GM19240 (cell line): ENCODE data around the gene EBF3.

Experiments used
- DNase-seq: peaks from one replicate; pipeline ENCODE4 v3.0.0; 2011; ENCODE audit warnings: low spot score; ENCODE audit not compliant: insufficient read length

EBF3 gene

DNA sequence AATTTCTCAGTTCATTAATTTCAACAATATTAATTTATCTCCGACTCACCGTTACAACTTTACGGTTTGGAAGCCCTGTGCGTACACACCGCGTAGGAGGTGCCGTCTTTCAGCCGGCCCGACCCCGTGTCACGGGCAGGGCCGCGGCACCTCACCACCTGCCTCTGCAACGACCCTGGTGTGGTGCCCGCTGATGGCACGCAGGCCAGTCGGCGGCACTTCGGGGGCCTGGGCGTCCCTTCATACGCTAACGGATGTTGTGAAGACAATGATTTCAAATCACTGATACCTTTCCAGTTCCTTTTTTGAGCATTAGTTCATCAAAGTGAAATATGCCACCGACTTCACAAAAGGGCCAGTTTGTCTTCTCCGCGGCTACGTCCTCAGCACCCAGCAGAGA lies 125.3 kb downstream of the EBF3 start:
- DNase-seq, result no peak

DNA sequence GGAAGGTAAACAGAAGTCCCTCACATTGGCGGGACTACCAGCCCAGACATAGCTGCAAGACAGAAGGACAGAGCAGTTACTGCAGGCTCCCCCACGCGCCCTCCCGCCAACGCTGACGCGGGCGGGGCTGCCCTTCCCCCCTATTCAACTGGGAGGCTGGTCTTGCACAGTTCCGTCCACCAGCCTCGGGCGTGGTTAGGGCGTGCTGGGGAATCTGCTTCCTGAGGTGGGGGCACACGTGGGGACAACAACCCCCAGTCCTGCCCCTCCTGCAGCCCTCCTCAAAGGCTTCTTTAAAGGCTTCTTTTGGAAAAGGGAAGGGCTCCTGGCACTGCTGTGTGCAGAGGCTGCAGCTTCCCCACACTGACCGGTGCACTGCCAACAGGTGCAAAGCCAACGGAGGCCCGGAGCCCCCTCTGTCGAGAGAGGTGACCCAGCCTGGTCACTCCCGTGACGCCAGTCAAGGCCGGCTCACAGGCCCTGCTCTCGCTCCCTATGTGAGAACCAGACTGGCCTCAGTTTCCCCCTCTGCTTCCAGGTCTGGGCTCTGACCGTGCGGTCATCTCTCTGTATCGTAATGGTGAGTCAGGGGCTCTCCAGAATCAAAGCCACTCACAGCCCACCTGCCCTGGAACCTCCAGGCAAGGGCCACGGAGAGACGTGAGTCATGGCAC lies 126.0 kb downstream of the EBF3 start:
- no peak for DNase-seq

DNA sequence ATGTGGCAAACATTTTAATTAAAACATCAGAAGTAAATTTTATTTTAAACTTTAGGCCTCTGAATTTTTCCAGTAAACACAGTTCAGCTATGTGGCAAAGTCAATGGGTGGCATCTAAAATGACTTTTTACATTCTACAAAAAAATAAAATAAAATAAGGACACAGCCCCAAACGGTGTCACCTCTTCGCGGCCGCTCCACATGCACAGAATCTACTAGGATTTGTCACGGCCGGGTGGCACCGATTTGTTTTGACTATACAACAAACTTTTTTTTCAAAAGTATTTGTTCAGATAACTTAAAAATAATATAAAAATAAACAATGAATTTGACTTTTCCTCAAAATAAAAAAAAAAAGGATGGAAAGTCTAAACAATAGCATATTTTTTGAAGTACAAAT lies 127.8 kb downstream of the EBF3 start:
- DNase-seq, result no peak

DNA sequence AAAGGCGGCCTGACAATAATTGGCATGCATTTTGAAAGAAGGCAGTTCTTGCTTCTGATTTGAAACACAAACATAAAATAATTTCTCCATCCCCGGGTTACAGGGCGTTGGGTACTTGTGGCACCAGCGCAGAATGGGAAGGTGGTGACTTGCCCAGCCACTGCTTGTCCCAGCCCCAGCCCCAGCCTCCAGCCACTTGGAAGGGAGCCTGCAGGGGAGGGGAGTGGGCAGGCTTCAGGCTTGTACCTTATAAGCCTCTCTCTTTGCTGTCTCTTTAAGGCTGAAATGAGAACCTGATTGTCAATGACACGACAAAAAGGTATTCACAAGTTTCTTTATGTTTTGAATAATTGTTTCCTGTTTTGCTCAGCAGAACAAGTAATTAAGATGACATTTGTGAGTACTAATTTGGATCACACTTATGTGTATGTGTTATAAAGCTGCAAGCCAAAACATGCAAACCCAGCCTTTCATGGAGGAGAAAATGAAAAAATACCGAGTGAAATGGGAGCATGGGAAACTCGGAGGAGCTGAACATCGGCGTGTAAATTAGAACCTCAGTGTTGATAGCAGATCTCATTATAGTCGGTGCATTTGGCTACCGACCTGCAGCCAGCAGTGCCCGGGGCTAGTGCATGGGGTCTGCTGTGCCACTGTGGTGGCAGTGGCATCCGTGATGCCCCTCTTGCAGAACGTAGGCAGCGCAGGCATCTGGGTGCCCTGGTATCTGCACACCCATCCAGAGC lies 129.9 kb downstream of the EBF3 start:
- no peak for DNase-seq

DNA sequence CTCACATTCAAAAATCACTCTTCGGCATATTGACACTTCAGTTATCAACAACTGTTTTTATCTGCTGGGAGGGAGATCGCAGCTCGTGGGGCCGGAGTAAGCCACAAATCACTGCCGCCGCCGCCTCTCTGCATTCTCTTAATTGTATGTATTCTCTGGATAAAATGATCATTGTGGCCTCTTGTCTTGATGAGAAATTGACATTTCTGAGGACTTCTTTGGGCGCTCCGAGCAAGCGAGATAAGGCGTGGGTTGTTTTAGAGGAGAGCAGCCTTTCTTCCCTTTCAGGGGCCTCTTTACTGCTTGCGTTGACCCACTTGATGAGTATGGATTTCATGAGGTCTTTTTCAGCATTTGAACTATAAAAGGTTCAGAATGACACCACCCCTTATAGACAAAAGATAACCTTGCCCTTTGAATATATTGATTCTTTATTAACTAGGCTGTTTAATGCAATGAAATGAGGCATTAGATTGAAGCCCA lies 130.6 kb downstream of the EBF3 start:
- DNase-seq, result no peak

DNA sequence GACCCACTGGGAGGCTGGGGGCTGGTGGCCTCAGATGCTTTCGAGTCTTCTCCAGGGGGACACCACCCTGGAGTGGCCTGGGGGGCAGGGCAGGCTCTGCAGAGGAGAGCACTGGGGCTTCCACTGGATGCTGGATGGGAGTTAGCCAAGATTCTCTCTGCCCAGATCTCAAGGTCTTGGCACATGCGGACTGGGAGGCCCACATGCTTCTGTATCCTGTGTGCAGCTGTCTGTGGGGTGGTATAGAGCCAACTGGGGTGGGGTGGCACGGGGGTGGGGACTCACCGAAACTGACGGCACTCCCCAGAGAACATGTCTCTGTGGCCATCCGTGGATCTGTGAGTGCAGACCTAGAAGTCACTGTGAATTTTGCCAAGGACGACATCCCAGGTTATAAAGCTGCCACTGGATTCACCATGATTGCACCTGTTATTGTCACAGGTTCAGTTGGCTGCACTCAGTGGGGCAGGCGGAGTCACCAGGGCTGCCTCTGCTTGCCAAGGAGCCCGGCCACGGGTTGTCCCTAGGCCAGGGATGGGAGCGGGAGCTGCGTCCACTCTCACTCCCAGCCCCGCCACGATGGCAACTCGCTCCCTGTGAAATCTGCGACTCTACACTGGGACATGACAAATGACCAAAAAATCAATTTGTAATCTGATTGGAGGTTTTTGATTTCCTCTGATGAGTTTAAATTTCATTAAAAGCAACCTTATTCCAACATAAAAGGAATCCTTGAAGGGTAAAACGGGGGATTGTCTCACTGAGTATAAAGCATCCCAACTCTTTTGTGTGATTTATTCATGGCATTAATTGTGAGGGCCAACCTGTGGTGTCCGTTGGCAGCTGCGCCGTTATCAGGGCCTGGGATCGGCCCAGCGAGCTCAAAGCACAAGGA lies 131.3 kb downstream of the EBF3 start:
- no peak for DNase-seq

DNA sequence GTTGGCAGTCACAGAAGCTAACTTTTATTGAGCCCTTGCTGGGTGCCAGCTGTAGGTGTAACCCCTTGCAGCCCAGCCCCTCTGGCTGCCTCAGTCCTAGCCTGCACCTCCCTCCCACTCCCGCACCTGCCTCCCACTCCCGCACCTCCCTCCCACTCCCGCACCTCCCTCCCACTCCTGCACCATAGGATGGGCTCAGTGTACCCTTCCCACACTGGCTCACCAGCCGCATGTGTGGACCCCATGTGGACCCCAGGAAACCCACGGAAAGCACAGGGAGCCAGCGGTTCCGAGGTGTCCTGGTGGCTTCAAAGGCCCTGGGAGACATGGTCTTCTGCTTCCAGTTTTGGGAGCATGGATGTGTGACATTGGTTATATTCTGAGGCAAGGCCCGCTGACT lies 132.9 kb downstream of the EBF3 start:
- DNase-seq, result no peak

DNA sequence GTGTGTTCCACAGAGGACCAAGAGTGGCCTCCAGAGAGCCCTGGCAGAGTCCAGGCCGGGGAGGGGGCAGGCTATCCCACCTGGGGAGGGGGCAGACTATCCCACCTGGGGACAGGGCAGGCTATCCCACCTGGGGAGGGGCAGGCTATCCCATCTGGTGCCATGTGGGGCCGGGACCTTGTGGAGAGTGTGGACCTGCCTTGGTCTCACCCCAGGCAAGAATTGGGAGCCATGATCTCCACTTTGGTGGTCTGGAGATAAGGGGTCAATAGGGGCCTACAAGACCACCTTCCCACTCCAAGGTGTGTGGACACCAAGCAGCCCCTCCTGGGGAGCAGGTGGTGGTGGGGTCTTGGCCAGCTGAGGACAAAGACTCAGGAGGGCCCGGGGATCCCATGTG lies 138.2 kb downstream of the EBF3 start:
- DNase-seq, result no peak

DNA sequence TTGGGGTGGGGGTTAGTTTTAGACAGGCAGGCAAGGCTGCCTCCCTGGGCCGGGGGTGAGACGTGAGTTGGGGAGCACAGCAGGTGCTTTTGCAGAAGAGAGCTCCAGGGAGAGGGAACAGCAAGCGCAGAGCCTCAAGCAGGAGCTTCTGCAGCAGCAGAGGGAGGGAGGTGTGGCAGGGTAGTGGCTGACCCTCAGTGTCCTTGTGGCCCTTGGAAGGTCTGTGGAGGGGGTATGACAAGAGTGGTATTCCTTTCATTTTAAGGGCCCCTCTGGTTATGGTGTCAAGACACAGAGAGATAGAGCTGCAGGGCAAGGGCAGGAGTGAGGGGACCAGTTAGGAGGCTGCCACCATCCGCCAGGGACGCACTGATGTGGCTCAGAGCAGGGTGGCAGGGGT lies 138.9 kb downstream of the EBF3 start:
- no peak for DNase-seq

DNA sequence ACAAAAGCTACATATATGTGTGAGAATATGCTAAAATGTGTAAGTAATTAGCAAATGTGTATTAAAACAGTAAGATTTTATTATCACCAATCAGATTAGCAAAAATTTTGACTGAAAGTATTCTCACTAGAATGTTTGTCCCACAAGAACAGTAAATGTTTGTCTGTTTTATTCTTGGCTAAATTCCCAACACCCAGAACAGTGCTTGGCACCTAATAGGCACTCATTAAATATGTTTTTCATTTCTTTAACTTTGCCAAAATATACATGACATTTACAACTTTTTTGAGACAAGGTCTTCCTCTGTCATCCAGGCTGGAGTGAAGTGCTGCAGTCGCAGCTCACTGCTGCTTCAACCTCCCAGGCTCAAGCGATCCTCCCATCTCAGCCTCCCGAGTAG lies 143.6 kb downstream of the EBF3 start:
- DNase-seq, result no peak

DNA sequence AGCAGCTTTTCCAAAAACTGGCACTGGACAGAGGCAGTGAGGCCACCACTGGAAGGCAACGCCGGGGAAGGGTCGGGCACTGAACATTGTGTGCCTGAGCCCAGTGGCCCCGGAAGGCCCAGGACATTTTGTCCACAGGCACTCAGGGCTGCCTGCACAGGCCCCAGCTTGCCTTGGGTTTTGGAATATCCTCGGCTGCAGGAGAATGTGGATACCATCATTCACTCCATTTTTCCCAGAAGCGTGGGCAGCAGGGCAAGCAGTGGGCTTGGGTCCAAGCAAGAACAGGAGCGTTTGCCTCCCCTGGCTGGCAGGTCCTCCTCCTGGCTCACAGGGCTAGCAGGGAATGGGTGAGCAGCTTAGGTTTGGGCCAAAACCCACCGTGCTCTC lies 147.4 kb downstream of the EBF3 start:
- DNase-seq, result no peak

DNA sequence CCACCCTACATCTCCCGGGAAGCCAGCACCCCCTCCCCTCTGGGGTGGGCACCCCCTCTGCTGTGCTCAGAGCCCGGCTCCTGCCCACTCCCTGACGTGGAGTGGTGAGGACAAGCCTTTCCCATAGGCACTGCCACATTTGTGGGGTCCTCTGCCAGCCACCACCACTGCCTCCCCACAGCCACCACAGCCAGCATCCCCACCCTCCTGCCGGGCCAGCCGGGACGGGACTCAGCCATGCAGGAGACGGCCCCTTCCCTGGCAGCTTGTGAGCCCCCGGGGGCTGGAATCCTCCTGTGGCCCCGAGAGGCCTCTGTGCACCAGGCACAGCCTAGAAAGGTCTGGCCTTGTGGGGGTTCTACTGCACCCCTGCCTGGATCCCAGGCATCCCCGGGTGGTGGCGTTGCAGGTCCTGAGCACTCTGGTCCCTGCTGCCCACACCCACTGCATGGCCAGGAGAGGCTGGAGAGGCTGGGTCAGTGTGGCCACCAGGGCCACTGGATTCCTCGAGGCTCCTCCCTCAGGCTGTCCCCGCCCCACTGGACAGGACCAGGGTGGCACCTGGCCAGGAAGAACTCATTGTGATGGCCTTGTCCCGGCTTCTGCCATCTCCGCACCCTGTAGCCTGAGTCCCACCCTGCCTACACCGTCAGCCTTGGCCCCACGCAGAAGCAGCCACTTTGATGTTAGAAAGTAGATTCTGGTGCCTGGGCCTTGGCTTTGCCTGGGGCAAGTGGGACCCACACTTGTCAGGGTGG lies 148.0 kb downstream of the EBF3 start:
- no peak for DNase-seq

DNA sequence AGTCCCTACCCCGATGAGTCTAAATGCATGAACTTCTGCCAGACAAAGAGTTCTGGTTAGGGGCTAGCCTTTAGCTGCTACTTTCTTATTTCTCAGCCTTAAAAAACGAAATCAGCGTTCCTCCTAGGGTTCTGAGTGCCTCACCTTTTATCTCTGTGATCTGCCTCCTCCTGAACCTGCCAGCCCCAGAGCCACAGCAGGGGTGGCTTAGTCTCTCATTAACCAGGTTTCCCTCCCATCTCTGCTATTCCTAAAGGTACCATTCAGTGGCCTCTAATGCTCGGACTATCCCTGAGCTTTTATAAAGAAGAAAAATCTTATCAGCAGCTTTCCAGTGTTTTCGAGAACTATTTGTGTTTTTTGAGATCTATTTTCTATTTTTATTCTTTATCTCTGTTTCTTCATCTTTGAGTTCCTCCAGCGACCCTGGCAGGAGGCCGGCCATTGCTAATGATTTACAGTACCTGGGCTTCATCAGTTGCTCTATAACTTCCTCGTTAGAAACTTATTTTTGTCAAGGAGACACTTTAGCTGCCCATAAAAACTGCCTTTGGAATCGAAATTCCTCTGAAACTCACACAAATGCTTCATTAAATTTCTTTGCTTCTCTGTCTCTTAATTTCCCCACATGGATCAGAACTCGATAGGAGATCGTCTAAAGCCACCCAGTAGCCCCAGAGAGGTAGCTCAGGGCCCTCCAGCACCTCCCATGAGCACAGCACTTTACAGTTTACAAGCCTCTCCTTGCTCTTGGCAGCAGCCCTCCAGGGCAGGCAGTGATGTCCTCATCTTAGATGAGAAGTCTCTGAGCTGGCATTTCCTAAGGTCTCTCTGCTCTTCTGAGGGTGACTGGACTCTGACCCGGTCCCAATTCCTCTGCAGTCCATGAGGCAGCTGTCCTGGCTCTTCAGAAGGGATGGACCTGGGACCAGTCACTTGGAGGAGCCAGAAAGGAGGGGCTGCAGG lies 149.1 kb downstream of the EBF3 start:
- no peak for DNase-seq

DNA sequence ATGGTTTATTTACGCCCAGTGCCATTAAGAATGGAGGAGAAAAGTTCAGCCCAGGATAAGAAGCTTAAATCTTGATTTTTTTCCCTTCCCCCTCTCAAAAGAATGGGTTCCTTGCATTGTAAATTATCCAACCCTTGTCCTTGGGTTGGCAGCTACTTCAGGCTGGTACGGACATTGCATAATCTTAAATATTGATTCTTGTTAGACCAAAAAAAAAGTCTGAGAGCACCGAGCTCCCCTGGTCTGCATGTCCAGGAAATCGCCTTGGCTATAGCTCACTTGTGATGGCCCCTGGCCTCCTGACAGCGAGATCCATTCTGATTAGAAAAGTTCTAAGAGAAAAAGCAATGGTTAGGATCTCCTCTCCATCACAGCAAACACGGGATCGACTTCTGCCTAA lies 151.7 kb downstream of the EBF3 start:
- no peak for DNase-seq

DNA sequence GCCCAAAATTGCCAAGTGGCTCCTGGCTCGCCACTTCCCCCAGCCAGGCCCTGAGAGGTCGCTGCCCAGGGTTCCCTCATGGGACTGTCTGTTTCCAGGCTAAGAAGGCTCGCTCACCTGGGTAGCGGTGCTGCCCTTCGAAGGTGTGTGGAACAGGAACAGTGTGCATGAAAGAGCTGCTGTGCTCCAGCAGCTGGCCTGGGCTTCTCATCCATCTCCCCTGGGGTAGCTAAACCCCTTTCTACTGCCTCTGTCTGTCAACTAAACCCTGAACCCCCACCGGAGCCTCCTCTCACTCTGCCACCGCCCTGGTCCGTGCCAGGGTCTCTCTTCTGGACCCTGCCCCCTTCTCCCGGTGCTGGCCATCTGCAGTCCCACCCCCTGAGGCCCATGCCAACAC lies 152.9 kb downstream of the EBF3 start:
- no peak for DNase-seq

DNA sequence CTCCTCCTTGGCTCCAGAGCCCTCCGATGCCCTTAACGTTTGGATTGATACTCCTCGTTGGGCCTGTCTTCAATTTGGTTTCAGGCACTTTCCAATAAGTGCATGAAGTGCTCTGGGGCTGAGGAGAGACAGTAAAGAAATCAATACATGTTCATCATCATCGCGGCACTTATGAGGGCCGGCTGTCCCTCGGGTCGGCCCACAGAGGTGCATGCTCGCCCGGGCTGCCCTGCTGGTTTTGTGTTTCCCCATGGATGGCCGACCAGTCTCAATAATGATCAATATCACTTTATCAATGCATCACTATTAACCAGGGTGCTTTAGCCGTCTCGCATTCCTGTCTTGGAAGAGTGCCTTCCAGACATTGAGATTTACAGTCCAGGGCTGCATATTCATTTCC lies 154.2 kb downstream of the EBF3 start:
- DNase-seq, result no peak

DNA sequence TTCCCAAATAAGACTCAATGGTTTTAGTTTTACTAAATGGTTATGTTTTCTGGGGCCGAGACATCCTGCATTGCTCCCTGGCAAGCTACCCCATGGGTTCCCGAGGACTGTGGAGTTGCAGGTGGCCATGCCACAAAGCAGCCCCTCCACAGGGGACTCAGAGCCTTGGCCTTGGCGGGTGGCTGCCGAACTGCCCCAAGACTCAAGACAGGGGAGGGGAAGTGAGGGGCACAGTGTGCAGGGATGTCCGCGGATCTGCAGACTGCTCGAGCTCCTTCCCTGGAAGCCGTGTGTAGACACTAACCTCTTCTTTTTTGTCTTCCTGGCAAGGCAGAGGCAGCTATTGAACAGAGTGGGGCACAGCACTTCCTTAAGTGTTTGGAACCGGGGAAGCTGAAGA lies 154.6 kb downstream of the EBF3 start:
- DNase-seq, result no peak

DNA sequence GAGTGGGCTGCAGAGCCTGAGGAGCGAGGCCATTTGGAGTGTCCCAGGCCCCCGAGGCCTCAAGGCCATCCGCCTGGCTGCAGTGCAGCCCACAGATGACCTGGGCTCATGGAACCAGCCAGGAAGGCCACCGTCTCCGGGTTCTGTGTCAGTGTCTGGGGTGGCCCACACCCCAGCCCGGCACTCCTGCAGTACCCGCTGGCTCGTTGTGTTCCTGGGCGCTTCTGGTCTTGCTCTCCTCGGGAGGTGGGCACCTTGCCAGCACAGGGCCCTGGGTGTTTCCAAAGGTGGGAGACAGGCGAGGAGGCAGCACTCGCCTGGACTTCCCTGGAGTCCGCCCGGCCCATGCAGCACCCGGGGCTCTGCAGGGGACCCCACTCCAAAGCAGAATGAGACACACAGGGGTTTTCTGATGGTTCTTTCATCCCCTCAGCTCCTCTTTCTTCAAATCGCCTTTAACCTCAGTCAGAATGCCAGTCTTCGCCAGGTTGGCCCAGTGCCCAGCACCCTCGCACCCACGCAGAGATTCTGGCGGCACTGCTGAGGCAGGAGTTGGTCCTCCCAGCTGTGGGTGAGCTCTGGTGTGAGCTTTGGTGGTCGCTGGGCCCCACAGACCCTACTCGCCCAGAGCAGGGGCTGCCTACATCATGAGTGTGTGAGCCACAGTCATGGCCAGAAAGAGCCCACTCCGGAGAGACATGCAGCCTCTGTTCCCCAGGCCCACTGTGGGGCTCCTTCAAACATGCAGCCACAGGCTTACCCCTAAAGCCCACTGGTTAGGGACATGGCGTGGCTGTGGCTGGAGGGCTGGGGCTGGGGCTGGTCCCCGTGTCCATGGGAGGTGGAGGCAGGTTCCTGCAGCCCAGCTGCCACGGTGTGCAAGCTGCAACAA lies 155.7 kb downstream of the EBF3 start:
- DNase-seq, result no peak

DNA sequence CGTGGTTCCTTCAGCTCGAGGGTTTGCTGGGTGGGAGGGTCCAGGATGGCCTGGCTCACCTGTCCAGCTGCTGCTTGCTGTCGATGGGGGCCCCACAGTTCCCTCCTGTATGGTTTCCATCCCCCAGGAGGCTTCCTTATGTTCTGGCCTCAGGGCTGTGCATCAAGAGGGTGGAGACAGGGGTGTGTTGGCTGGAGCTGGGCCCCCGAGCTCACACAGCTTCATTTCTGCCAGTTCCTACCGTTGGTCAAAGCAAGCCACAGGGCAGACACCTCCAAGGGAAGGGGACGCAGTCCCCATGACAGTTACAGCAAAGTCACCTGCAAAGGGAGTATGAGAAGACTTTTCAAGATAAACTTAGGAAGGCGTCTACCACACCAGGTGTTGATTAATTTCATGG lies 156.9 kb downstream of the EBF3 start:
- DNase-seq, result no peak
